Lower lobe of right lung (tissue), 2 donors: Measurements from ENCODE around the gene DDO. TPM values are rescaled to one million over a fixed set of nuclear protein-coding genes. Genes with fewer than 3 reads are reported as not detected.

Source experiments
- ATAC-seq, 2 donors: fragments of 200-7000 bp; cut with Tn5 transposase; one replicate each; pipeline ENCODE4 v1.9.1; 2020 to 2022; ENCODE audit warnings: mild to moderate bottlenecking in 2 of 2, moderate library complexity in 2 of 2
- DNase-seq: peaks from one replicate; pipeline ENCODE4 v3.0.0-alpha.2; 2020
- H3K27ac ChIP-seq: fragments of 200-600 bp; one replicate; pipeline ENCODE4 v1.8.0; 2022
- H3K27me3 ChIP-seq: fragments of 200-600 bp; one replicate; pipeline ENCODE4 v1.8.0; 2022; ENCODE audit warnings: low read depth
- H3K36me3 ChIP-seq: fragments of 200-600 bp; one replicate; pipeline ENCODE4 v1.8.0; 2022; ENCODE audit warnings: mild to moderate bottlenecking
- H3K4me1 ChIP-seq: fragments of 200-600 bp; one replicate; pipeline ENCODE4 v1.8.0; 2022
- H3K4me3 ChIP-seq: fragments of 200-600 bp; one replicate; pipeline ENCODE4 v1.8.0; 2022; ENCODE audit warnings: mild to moderate bottlenecking
- H3K9me3 ChIP-seq: fragments of 200-600 bp; one replicate; pipeline ENCODE4 v1.8.0; 2022
- intact Hi-C: fragments of 100-400 bp; cut with DNase I; formaldehyde crosslinking; loops from one replicate; pipeline ENCODE4 v1.11.0; 2022
- total RNA-seq: library from RNA; stranded (reverse); fragmentation: NEBNext Ultra II Directional; extraction: Animal tissue kit (Norgen Biotek cat#: 25700); gene quantifications from one replicate; pipeline ENCODE4 v1.2.1, GENCODE V29; 2021
- TF ChIP-seq, protein P1 (sequence below): fragments of 200-600 bp; IDR thresholded peaks from one replicate; pipeline ENCODE4 v1.8.0; 2022; ENCODE audit warnings: antibody characterized with exemption, mild to moderate bottlenecking
- donor health status: DM: no; HTN: yes; CAD: no; lungs with severe emphysema.

Gene DDO
- total RNA-seq, 1 donor from 2014 or later: 10.8 TPM

DNA sequence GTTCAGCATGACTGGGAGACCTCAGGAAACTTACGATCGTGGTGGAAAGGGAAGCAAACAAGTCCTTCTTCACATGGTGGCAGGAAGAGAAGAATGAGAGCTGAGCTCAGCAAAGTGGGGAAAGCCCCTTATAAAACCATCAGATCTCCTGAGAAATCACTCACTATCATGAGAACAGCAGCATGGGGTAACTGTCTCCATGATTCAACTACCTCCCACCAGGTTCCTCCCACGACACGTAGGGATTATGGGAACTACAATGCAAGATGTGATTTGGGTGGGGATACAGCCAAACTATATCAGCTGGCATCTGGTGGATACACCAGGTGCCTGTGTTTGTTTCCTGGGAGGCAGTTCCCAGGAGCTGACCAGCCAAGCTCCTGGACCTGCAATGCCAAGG is 4.9 kb downstream of the DDO start:
- H3K27ac ChIP-seq: no peak overlapping the region
- no peak overlapping the region for H3K4me3 ChIP-seq
- no peaks in the 10 kb centered on the region for H3K9me3 ChIP-seq
- H3K4me1 ChIP-seq: peaks cover 9% of the 10 kb centered on the region
- no peaks in the 10 kb centered on the region for H3K27me3 ChIP-seq
- no peaks in the 10 kb centered on the region for H3K36me3 ChIP-seq
- DNase-seq (no peak), ATAC-seq (no peak)
- intact Hi-C loops: no loop called here
- TF ChIP-seq, protein P1, sequence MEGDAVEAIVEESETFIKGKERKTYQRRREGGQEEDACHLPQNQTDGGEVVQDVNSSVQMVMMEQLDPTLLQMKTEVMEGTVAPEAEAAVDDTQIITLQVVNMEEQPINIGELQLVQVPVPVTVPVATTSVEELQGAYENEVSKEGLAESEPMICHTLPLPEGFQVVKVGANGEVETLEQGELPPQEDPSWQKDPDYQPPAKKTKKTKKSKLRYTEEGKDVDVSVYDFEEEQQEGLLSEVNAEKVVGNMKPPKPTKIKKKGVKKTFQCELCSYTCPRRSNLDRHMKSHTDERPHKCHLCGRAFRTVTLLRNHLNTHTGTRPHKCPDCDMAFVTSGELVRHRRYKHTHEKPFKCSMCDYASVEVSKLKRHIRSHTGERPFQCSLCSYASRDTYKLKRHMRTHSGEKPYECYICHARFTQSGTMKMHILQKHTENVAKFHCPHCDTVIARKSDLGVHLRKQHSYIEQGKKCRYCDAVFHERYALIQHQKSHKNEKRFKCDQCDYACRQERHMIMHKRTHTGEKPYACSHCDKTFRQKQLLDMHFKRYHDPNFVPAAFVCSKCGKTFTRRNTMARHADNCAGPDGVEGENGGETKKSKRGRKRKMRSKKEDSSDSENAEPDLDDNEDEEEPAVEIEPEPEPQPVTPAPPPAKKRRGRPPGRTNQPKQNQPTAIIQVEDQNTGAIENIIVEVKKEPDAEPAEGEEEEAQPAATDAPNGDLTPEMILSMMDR: no peak

DNA sequence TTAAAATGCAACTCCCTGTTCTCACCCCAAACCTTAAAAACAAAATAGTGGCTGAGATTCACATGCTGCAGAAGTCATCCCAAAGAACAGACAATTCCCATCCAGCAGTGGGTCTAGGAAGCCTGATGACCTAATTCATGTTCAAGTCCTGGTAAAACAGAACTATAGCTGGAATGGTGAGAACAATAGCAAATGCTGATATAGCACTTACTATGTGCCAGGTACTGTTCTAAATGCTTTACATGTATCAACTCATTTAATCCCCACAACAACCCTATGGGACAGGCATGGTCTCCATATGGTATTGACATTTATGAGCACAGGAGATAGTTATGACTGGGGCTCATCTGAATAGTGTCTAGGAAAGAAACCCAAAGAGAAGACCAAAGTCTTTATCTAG is 5.6 kb downstream of the DDO start:
- intact Hi-C loops: no loop called here
- Histone ChIP-seq H3K4me1 (peaks cover 6% of the 10 kb centered on the region), H3K27ac (no peak overlapping the region), H3K36me3 (no peaks in the 10 kb centered on the region), H3K9me3 (no peaks in the 10 kb centered on the region), H3K4me3 (no peak overlapping the region), H3K27me3 (no peaks in the 10 kb centered on the region)
- ATAC-seq (no peak), DNase-seq (no peak)
- TF ChIP-seq, protein P1: no peak

DNA sequence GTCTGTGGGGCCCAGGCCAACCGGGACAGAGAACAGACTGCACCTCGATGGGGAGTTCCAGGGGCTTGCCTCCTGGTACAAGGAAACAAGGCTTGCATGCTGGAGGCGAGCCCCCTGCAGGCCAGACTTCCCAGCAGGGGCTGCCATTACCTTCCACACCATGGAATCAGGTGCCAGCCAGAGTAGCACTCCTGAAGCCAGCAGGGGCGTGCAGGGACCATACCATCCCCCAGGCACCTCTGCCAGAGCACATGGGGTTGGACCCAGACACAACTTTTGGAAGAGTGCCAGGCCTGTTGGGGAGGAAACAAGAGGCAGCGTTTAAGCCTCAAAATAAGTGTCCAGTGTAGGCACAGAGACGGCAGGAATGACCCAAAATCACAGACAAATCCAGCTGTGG is 6.5 kb downstream of the DDO start:
- TF ChIP-seq, protein P1: no peak
- H3K4me3 ChIP-seq: no peak overlapping the region
- H3K27ac ChIP-seq: no peak overlapping the region
- DNase-seq (no peak), ATAC-seq (peak in 1 of 2 donors; percentile 9)
- no peaks in the 10 kb centered on the region for H3K36me3 ChIP-seq
- intact Hi-C loops: no loop called here
- H3K4me1 ChIP-seq: no peaks in the 10 kb centered on the region
- no peaks in the 10 kb centered on the region for H3K9me3 ChIP-seq
- no peaks in the 10 kb centered on the region for H3K27me3 ChIP-seq

DNA sequence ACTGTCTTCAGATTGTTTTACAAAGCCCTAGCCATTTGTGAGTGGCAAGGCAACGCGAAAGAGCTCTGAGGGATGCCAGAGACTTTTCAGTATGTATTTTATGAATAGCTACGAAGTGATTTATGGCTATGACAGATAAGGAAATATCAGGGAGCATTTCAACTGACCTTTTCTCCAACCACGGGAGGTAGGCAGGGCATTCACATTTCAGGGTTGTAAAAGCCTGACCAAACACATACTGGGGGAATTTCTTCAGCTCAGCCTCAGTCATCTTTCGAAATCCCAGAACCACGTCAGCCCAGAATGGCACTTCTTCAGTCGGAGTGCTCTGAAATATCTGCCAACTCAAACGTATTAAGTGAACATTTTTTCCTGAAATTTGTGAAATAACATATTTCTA is 10.8 kb downstream of the DDO start:
- no peaks in the 10 kb centered on the region for H3K9me3 ChIP-seq
- no peak overlapping the region for H3K4me3 ChIP-seq
- TF ChIP-seq, protein P1: no peak
- ATAC-seq (no peak), DNase-seq (no peak)
- intact Hi-C loops: no loop called here
- no peaks in the 10 kb centered on the region for H3K36me3 ChIP-seq
- no peaks in the 10 kb centered on the region for H3K27me3 ChIP-seq
- peaks cover 1% of the 10 kb centered on the region for H3K4me1 ChIP-seq
- H3K27ac ChIP-seq: no peak overlapping the region

DNA sequence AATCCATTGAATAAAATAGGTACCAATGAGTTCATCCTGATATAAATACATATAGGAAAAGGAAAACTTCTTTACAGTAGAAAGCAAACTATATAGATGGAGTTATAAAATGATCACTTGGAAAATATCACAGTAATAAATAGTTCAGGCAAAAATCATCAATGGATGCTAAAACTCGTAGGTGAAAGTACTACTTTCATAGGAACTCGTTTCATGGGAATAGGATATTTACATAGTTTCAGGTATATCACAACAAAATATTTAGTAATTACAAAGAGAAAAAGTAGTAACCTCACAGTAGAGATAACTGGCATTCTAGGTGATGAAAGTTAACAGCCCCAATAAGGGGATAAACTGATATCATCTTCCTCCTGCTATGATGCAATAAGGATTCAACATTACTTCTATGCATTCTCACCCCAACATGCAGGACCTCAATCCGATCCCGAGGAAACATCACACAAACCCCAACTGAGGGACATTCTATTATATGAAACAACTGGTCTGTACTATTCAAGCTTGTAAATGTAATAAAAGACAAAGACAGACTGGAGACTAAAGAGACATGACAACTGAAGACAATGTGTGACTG is 13.7 kb downstream of the DDO start:
- ATAC-seq: no peak
- intact Hi-C loops: no loop called here
- no peaks in the 10 kb centered on the region for H3K36me3 ChIP-seq

More for the DNA sequence above, 13.7 kb downstream of the DDO start:
- peaks cover 9% of the 10 kb centered on the region for H3K4me1 ChIP-seq
- no peak overlapping the region for H3K4me3 ChIP-seq
- no peak overlapping the region for H3K27ac ChIP-seq
- TF ChIP-seq, protein P1: no peak
- DNase-seq: no peak
- no peaks in the 10 kb centered on the region for H3K9me3 ChIP-seq
- H3K27me3 ChIP-seq: no peaks in the 10 kb centered on the region
